NCI-H146 treated with DMSO at 0.1 percent for 48 hours (cell line): ENCODE data around the gene GMPPA.

Experiments
- DNase-seq: peaks from one replicate; lab custom pipeline; 2025; ENCODE audit not compliant: unreplicated experiment; lab: John Stamatoyannopoulos, UW

GMPPA gene

GRCh38 chr2:219538504-219538951, 39.8 kb downstream of the GMPPA start:
- no peak for DNase-seq

GRCh38 chr2:219538956-219539788, 40.5 kb downstream of the GMPPA start:
- DNase-seq, result no peak

GRCh38 chr2:219539926-219540678, 41.4 kb downstream of the GMPPA start:
- no peak for DNase-seq

- DNase-seq, result no peak
Observed at GRCh38 chr2:219540784-219541504, 42.3 kb downstream of the GMPPA start.

- peak; percentile 56 for DNase-seq
Observed at GRCh38 chr2:219541611-219542180, 43.0 kb downstream of the GMPPA start.

GRCh38 chr2:219542931-219543595, 44.4 kb downstream of the GMPPA start:
- no peak for DNase-seq

- peak; percentile 84 for DNase-seq
Observed at GRCh38 chr2:219543596-219544358, 45.1 kb downstream of the GMPPA start, which contains the start of the genes CHPF and TMEM198. Gene CHPF, minus strand, starts transcription at chr2:219543809. Its CDS starts 271 bp downstream, at chr2:219543538. Gene TMEM198, plus strand, starts transcription at chr2:219544028. Its CDS starts 700 bp downstream, at chr2:219544728.

GRCh38 chr2:219544567-219544966, 45.9 kb downstream of the GMPPA start:
- DNase-seq, result no peak

- DNase-seq, result no peak
Observed at GRCh38 chr2:219545295-219545942, 46.7 kb downstream of the GMPPA start.

GRCh38 chr2:219545943-219546352, 47.3 kb downstream of the GMPPA start:
- no peak for DNase-seq

GRCh38 chr2:219547621-219548020, 48.9 kb downstream of the GMPPA start:
- DNase-seq, result no peak

GRCh38 chr2:219548990-219549389, 50.3 kb downstream of the GMPPA start:
- DNase-seq, result no peak

GRCh38 chr2:219549619-219550018, 50.9 kb downstream of the GMPPA start:
- no peak for DNase-seq

- DNase-seq, result peak; percentile 52
Observed at GRCh38 chr2:219551441-219552381, 53.0 kb downstream of the GMPPA start.

GRCh38 chr2:219552382-219553167, 53.9 kb downstream of the GMPPA start:
- peak; percentile 45 for DNase-seq

- no peak for DNase-seq
Observed at GRCh38 chr2:219553168-219553417, 54.4 kb downstream of the GMPPA start.

- no peak for DNase-seq
Observed at GRCh38 chr2:219553463-219553963, 54.8 kb downstream of the GMPPA start.
